Stimulated activated CD4-positive, alpha-beta T cell treated with anti-CD3 and anti-CD28 coated beads, Interleukin-15, amount 100 ng/mL, for 24 hours (primary cell): ENCODE results near the gene LRRC74A.
A peak's percentile ranks its signal among the peaks of the same experiment; 100 is the strongest.
"Not testable (repeated sequence)": the region's sequence is repeated elsewhere in the genome, so short reads cannot be mapped to it uniquely, and the experiment has no call there.

ENCODE experiments used
- DNase-seq: peaks from one replicate; pipeline ENCODE4 v3.0.0-alpha.2; 2020

LRRC74A gene

GRCh38 chr14:76900682-76901081 is 74.5 kb downstream of the LRRC74A start:
- DNase-seq: no peak

- DNase-seq: no peak
These were observed 75.2 kb downstream of the LRRC74A start for GRCh38 chr14:76901171-76902055.

GRCh38 chr14:76902591-76902990 is 76.4 kb downstream of the LRRC74A start:
- no peak for DNase-seq

GRCh38 chr14:76904100-76904739 is 78.0 kb downstream of the LRRC74A start:
- DNase-seq: no peak

GRCh38 chr14:76904740-76905569 is 78.7 kb downstream of the LRRC74A start:
- DNase-seq: peak; percentile 81

GRCh38 chr14:76908834-76909233 is 82.6 kb downstream of the LRRC74A start:
- DNase-seq: peak; percentile 35

GRCh38 chr14:76909266-76909665 is 83.1 kb downstream of the LRRC74A start:
- no peak for DNase-seq

- DNase-seq: no peak
These were observed 84.2 kb downstream of the LRRC74A start for GRCh38 chr14:76910371-76910890.

- DNase-seq: no peak
These were observed 85.3 kb downstream of the LRRC74A start for GRCh38 chr14:76911473-76911872.

GRCh38 chr14:76914533-76915081 is 88.4 kb downstream of the LRRC74A start:
- DNase-seq: not testable (repeated sequence)

GRCh38 chr14:76916040-76916715 is 90.0 kb downstream of the LRRC74A start:
- no peak for DNase-seq

- peak; percentile 29 for DNase-seq
These were observed 91.0 kb downstream of the LRRC74A start for GRCh38 chr14:76917158-76917596.

GRCh38 chr14:76917745-76918255 is 91.6 kb downstream of the LRRC74A start:
- DNase-seq: no peak

- DNase-seq: no peak
These were observed 92.1 kb downstream of the LRRC74A start for GRCh38 chr14:76918256-76918781.

GRCh38 chr14:76918782-76919394 is 92.7 kb downstream of the LRRC74A start:
- peak; percentile 46 for DNase-seq
